Upper lobe of left lung (tissue), 6 donors: ENCODE data around the gene CFC1. TPM values are rescaled to one million over a fixed set of nuclear protein-coding genes. Genes with fewer than 3 reads are reported as not detected.

ENCODE experiments used
- small RNA-seq, 4 donors: library from RNA; depleted of rRNA; stranded (forward); fragments of <200 nt; gene quantifications; one replicate each; pipeline ENCODE3, GENCODE V24; 2016
- total RNA-seq, 6 donors: library from RNA; depleted of rRNA in 4 of 6; stranded (reverse); fragments of >200 nt in 4 of 6; gene quantifications; one replicate each; pipeline versions ENCODE4 v1.1.0 to v1.2.1, GENCODE V29; 2016 to 2021
- donor health status: DM: no; HTN: no; CAD: no; lungs with moderate emphysema.
- donor health status: DM: no; HTN: yes; CAD: no; lungs with severe emphysema.

The CFC1 gene
- total RNA-seq, 6 donors from 2014 or later, result 0.34 to 0.61 TPM; not detected in 4

Small RNA genes lying within 50 kb of the gene (small RNA-seq; reads per million reads assigned to genes)
- 0 reads per million in 4 donors for gene RF00017
- 0 reads per million in 4 donors for gene RNU6-848P

Other genes starting within 250 kb of the CFC1 start
- 100 to 1,000 TPM in 2 of 6 donors, 10 to 100 TPM in 4; 59.0 to 156 (median 89.4) TPM for gene PTPN18, start 243.5 kb downstream of the CFC1 start, total RNA-seq
- gene POTEI, start 90.2 kb downstream of the CFC1 start, total RNA-seq, result under 1 TPM in 4 of 6 donors, not detected in 2; under 0.01 to 0.89 (median 0.08) TPM
- gene CFC1B, start 78.4 kb downstream of the CFC1 start, total RNA-seq, result not detected
- under 1 TPM in 1 of 6 donors, not detected in 5; 0.30 TPM for gene POTEJ, start 11.9 kb upstream of the CFC1 start, total RNA-seq
- gene GPR148, start 129.5 kb upstream of the CFC1 start, total RNA-seq, result not detected
- gene AMER3, start 156.0 kb upstream of the CFC1 start, total RNA-seq, result not detected
- 100 to 1,000 TPM in 1 of 6 donors, 10 to 100 TPM in 5; 10.1 to 101 (median 22.5) TPM for gene ARHGEF4, start 237.3 kb upstream of the CFC1 start, total RNA-seq